HG03159 (cell line): ENCODE measurements around the gene SMAD3.
A peak's percentile ranks its signal among the peaks of the same experiment; 100 is the strongest.

ENCODE experiments used
- ATAC-seq: cut with Tn5 transposase; IDR thresholded peaks from one replicate; pipeline ENCODE4 v1.9.1; 2021; ENCODE audit warnings: mild to moderate bottlenecking, moderate library complexity; ENCODE audit not compliant: unreplicated experiment

The SMAD3 gene

DNA sequence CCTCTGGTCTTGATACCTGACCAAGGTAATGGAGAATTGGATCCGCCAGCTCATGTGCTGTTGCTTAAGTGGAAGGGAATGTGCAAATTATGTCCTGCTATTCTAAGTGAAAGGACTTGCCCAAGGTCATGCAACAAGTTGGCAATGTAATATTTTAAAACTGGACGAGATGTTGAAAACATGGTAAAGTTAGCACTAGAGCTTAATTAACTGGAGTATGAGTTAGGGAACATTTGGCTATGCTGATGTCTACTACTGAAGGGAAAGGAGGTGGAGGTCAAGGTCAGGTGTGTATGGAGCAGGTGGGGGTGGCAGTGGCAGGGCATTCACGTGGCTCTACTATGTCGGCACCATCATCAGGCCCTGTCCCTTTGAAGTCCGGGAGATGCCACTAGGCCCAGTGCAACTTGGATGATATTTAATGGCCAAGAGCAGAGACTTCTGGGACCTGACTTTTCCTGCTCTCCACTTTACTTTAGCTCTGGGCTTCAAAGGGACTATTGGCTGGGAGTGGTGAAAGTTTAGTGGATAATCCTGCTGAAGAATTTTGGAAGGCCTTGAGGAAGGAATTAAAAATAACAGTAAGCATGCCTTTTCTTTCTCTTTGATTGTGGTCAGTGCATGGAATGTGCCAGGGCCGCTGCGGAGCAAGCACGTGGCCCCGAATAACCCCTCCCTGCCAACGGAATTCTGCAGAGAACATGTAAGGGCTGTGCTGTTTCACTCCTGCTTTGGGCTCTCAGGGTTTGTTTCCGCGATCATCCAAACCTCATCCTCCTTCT lies 14.9 kb downstream of the SMAD3 start:
- ATAC-seq = no peak

DNA sequence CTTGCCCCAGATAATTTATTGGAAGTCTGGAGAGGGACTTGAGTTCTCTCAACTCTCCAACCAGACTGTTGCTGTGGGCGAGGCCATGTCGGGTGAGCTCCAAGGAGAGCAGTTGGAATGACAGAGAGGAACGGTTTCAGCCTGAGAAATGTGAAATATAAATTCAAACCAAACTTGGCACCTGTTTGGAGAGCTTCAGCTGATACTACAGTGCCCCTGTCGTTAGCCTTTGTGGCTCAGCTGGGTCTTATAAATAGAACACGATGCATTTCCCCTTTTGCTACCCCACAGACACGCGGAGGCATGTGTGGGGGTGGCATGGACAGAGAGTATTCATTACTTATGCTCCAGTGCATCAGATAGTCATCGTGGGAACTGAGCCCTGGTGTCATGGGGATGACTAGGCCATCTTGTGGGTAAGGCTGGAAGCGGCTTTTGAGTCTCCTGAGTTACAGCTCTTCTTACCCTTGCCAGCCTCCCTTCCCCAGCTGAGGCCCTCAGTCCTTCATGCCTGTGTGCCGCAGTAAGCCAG lies 15.6 kb downstream of the SMAD3 start:
- peak; percentile 43 for ATAC-seq

GRCh38 chr15:67082007-67082536 lies 16.7 kb downstream of the SMAD3 start:
- no peak for ATAC-seq

- ATAC-seq = no peak
Measured at GRCh38 chr15:67083135-67083762, 17.8 kb downstream of the SMAD3 start.

DNA sequence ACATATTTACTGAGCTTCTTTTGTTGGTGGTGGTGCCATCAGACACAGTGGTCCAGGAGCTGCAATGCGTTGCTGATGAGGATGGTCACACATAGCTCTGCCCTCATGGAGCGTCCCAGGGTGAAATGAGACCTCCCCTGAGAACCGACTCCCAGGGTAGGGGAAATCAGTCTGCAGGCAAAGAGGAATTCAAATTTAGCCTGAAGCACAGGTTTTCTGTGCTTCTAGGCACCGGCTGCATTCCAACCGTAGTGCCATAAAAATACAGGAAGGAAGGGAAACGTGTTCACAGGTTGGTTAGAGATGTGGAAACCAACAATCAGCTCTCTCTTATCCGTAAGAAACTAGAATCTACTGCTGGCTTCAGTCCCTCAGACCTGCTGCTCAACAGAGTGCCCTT lies 19.2 kb downstream of the SMAD3 start:
- no peak for ATAC-seq

- ATAC-seq = peak; percentile 31
Measured at GRCh38 chr15:67085237-67085817, 19.9 kb downstream of the SMAD3 start.

GRCh38 chr15:67085818-67086636 lies 20.6 kb downstream of the SMAD3 start:
- ATAC-seq = peak; percentile 37

- no peak for ATAC-seq
Measured at GRCh38 chr15:67086637-67086914, 21.2 kb downstream of the SMAD3 start.

GRCh38 chr15:67087507-67088172 lies 22.2 kb downstream of the SMAD3 start:
- ATAC-seq = no peak

GRCh38 chr15:67089217-67090193 lies 24.1 kb downstream of the SMAD3 start:
- ATAC-seq = no peak

DNA sequence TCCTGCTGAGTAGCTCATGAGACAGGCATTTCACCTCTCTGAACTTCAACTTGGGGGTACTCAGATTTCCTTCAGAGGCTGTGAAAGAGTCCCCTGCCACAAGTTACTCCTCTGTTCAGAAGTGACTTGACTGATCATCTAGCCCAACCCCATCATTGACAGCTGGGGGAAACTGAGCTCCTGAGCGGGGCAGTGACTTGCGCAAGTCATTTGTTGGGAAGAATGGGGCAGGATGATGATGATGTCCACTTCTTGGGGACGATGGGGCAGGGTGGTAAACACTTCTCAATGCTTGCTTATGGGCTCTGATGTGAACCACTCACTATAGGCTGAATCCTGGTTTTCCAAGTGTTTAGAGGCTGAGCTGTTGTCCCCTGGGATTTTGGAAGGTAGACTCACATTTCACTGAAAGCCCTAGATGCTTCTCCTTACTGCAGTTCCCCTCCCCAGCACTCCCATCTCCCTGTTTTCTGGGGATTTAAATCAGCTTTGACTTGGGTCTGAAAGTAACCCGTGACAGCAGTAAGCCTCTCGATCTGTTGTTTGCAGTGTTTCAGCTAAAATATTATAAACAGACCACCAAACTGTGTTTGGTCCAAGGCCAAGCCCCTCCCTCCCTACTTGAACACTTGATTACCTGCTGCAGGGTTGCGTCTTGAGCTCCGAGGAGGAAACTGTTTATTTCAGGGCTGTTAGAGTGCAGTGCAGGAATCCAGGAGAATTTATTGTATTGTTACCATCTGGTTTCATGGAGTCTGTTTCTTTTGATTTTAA lies 25.1 kb downstream of the SMAD3 start:
- no peak for ATAC-seq

- peak; percentile 64 for ATAC-seq
Measured at GRCh38 chr15:67091071-67091979, 25.9 kb downstream of the SMAD3 start.

- no peak for ATAC-seq
Measured at GRCh38 chr15:67091980-67092677, 26.7 kb downstream of the SMAD3 start.

DNA sequence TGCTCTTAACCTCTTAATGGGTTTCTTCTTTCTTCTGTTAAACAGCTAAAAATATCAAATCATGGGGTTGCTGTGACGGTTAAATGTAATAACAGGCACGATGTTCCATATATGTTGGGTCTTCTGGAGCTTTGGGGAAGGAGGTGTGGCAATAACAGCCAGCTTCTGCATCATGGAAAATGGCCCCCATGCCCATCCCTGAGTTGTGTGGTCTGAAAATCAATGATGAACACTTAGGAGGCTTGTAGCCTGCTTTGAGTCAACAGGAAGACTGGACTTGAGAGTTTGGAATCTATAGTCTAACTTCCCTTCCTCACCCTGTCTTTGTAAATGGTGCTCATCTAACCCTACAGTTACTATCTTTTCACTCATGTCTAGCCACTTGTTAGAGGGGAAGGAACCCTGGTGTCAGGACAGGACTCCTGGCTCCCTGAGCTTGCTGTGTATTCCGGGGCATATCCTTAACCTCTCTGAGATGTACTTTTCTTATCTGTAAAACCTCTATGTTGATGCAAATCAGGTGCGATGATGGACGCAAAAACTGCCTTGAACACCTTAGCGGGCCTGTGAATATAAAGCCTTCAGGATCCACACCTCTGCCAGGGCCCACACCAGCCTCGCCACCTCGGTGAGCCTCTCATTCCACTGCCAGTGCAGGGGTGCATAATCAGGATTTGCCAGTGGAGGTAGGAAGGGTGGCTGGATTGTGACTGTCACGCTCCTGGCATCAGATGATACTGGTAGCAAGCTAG lies 27.5 kb downstream of the SMAD3 start:
- ATAC-seq = no peak

DNA sequence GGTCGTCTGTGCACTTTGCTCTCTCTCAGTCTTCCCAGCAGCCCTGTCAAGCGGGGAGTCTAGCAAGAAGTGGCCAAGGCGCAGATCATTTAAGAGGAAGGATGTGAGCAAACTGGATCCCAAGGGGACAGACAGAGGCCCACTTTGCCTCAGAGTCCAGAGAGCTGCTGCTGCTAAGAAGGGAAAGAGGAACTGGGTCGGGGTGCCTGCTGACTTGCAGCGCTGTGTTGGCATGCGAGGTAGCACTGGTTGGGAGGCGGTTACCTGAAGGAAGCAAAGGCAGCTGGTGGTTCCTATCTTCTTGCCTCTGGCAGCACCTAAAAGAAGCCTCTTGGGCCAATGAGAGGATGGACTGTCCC lies 28.1 kb downstream of the SMAD3 start:
- peak; percentile 49 for ATAC-seq
